Panc1 (cell line): ENCODE measurements around the gene ALDH9A1. TPM values are rescaled to one million over a fixed set of nuclear protein-coding genes. Genes with fewer than 3 reads are reported as not detected.

ENCODE experiments used
- ATAC-seq: fragments of 200-7000 bp; cut with Tn5 transposase; 2 replicates; pipeline ENCODE4 v1.9.1; 2020; ENCODE audit warnings: mild to moderate bottlenecking, moderate library complexity
- BruUV-seq: library from RNA; stranded (reverse); fragments of 400-500 nt; replicated peaks from 2 replicates; lab custom pipeline; 2021; lab: Mats Ljungman, UMichigan
- CTCF ChIA-PET: fragments of 300-600 bp; sonication (Branson Sonifier 250); formaldehyde crosslinking; loops from one replicate; lab custom pipeline; 2022; ENCODE audit warnings: antibody characterized with exemption; lab: Charles Lee
- POLR2A ChIA-PET: fragments of 300-600 bp; sonication (Branson Sonifier 250); formaldehyde crosslinking; loops from one replicate; lab custom pipeline; 2022; ENCODE audit warnings: antibody characterized with exemption; lab: Charles Lee
- DNase-seq: peaks from one replicate; pipeline ENCODE4 v3.0.0-alpha.2; 2010; ENCODE audit warnings: low read depth, low spot score
- H3K27ac ChIP-seq: 2 replicates; pipeline ENCODE4 v1.5.1; 2011; ENCODE audit warnings: mild to moderate bottlenecking, low read length, inconsistent platforms
- H3K27me3 ChIP-seq: fragments of 200-500 bp; sonication (Bioruptor generic); 2 replicates; pipeline ENCODE4 v1.6.0; 2014; ENCODE audit warnings: low read length, inconsistent platforms; ENCODE audit not compliant: control insufficient read depth, insufficient read depth
- H3K36me3 ChIP-seq: fragments of 200-500 bp; sonication (Bioruptor generic); 2 replicates; pipeline ENCODE4 v1.5.1; 2014; ENCODE audit warnings: inconsistent platforms, mild to moderate bottlenecking, low read length, moderate library complexity; ENCODE audit not compliant: control insufficient read depth, insufficient read depth
- H3K4me1 ChIP-seq: 2 replicates; pipeline ENCODE4 v1.5.1; 2011; ENCODE audit warnings: inconsistent platforms, mild to moderate bottlenecking, low read length, moderate library complexity; ENCODE audit not compliant: control insufficient read depth, insufficient read depth
- H3K4me3 ChIP-seq, 2 experiments: 2 replicates each; pipeline ENCODE4 v1.5.1; 2011 to 2012; ENCODE audit warnings: low read depth in 2 of 2, low read length in 2 of 2, mild to moderate bottlenecking in 2 of 2, inconsistent platforms in 1 of 2, moderate library complexity in 1 of 2
- H3K9me3 ChIP-seq: fragments of 200-500 bp; sonication (Bioruptor generic); 2 replicates; pipeline ENCODE4 v1.5.1; 2014; ENCODE audit warnings: low read depth, mild to moderate bottlenecking, inconsistent platforms, low read length, moderate library complexity; ENCODE audit not compliant: control insufficient read depth, insufficient read depth
- CTCF ChIP-seq: fragments of 450-650 bp; IDR thresholded peaks from 2 replicates; pipeline ENCODE4 v1.5.1; 2017; ENCODE audit warnings: mild to moderate bottlenecking
- POLR2AphosphoS5 ChIP-seq: IDR thresholded peaks from 2 replicates; pipeline ENCODE4 v1.6.1; 2012; ENCODE audit warnings: mild to moderate bottlenecking, low read depth, low read length, moderate library complexity
- REST ChIP-seq, 2 experiments: IDR thresholded peaks; 2 replicates each; pipeline ENCODE4 v1.6.1; 2011 to 2012; ENCODE audit warnings: low read depth in 2 of 2, control low read depth in 1 of 2, low read length in 1 of 2, mild to moderate bottlenecking in 1 of 2, moderate library complexity in 1 of 2; ENCODE audit not compliant: insufficient read depth in 1 of 2
- SIN3A ChIP-seq: IDR thresholded peaks from 2 replicates; pipeline ENCODE4 v1.6.1; 2012; ENCODE audit warnings: low read depth, mild to moderate bottlenecking, low read length, moderate library complexity, borderline replicate concordance; ENCODE audit not compliant: insufficient read depth
- TCF7L2 ChIP-seq: IDR thresholded peaks from 2 replicates; pipeline ENCODE4 v1.6.1; 2011; ENCODE audit warnings: mild to moderate bottlenecking, low read depth, low read length, inconsistent platforms
- in situ Hi-C: cut with HindIII; loops from 2 replicates; pipeline ENCODE4 v1.10.0; 2016; ENCODE audit warnings: low sequenced_read_pairs, low pct_unique_long_range_greater_than_20kb
- intact Hi-C: fragments of 100-400 bp; cut with micrococcal nuclease; formaldehyde crosslinking; loops from one replicate; pipeline ENCODE4 v1.10.0; 2022; ENCODE audit not compliant: unreplicated experiment
- total RNA-seq: library from RNA; stranded (reverse); gene quantifications from one replicate; pipeline ENCODE4 v1.2.1, GENCODE V29; 2021; ENCODE audit not compliant: unreplicated experiment

ALDH9A1 gene
- total RNA-seq, 1 experiment from 2014 or later, result 30.3 TPM

- Histone ChIP-seq H3K27ac (no peak overlapping the region), H3K4me3 (no peak overlapping the region), H3K36me3 (no peaks in the 10 kb centered on the region), H3K9me3 (no peaks in the 10 kb centered on the region), H3K27me3 (no peaks in the 10 kb centered on the region), H3K4me1 (no peaks in the 10 kb centered on the region)
- ChIA-PET POLR2A (no interaction called here), CTCF (no interaction called here)
- no peak for ATAC-seq
- TF ChIP-seq REST (IDR thresholded peaks at IDR 0.05; ENCODE audit: insufficient read depth in 1 of 2, low read depth in 2 of 2, low read length in 1 of 2), result no peak
- TF ChIP-seq POLR2AphosphoS5, result no peak
- TF ChIP-seq SIN3A, result no peak
- TF ChIP-seq CTCF, result no peak
- no peak for TF ChIP-seq TCF7L2
- in situ Hi-C loops, result no loop called here
- BruUV-seq, result no TSS peak
- intact Hi-C loops, result no loop called here
- no peak for DNase-seq
These were observed 47.3 kb downstream of the ALDH9A1 start for GRCh38 chr1:165650981-165651625.

GRCh38 chr1:165648919-165649572, 49.3 kb downstream of the ALDH9A1 start:
- no peaks in the 10 kb centered on the region for H3K9me3 ChIP-seq
- ATAC-seq (no peak), DNase-seq (no peak)
- no peak overlapping the region for H3K27ac ChIP-seq
- in situ Hi-C loops, result no loop called here
- no TSS peak for BruUV-seq
- H3K4me1 ChIP-seq, result no peaks in the 10 kb centered on the region
- H3K27me3 ChIP-seq, result no peaks in the 10 kb centered on the region
- H3K36me3 ChIP-seq, result no peaks in the 10 kb centered on the region
- H3K4me3 ChIP-seq, result no peak overlapping the region
- POLR2A ChIA-PET, result no interaction called here
- TF ChIP-seq SIN3A (no peak), TCF7L2 (no peak), POLR2AphosphoS5 (no peak), CTCF (no peak), REST (IDR thresholded peaks at IDR 0.05; ENCODE audit: insufficient read depth in 1 of 2, low read depth in 2 of 2, low read length in 1 of 2) (no peak)
- CTCF ChIA-PET, result no interaction called here
- intact Hi-C loops, result no loop called here
